Sigmoid colon (tissue), 7 donors: ENCODE data around the gene BICC1. TPM values are rescaled to one million over a fixed set of nuclear protein-coding genes. Genes with fewer than 3 reads are reported as not detected.
"Not testable (repeated sequence)": the region's sequence is repeated elsewhere in the genome, so short reads cannot be mapped to it uniquely, and the experiment has no call there.

ENCODE experiments used
- DNase-seq: peaks from one replicate; pipeline ENCODE4 v3.0.0-alpha.2; 2019
- H3K27ac ChIP-seq, 4 donors: fragments of 200-600 bp; sonication (generic); one replicate each; pipeline ENCODE4 v1.5.1; 2016 to 2019; ENCODE audit warnings: mild to moderate bottlenecking in 1 of 4
- H3K27me3 ChIP-seq, 3 donors: fragments of 200-600 bp; sonication (generic); one replicate each; pipeline ENCODE4 v1.5.1; 2019; ENCODE audit warnings: mild to moderate bottlenecking in 1 of 3
- H3K36me3 ChIP-seq, 4 donors: fragments of 200-600 bp; sonication (generic); one replicate each; pipeline ENCODE4 v1.5.1; 2016 to 2019
- H3K4me1 ChIP-seq, 4 donors: fragments of 200-600 bp; sonication (generic); one replicate each; pipeline ENCODE4 v1.5.1; 2017 to 2019
- H3K4me3 ChIP-seq, 4 donors: fragments of 200-600 bp; sonication (generic); one replicate each; pipeline ENCODE4 v1.5.1; 2017 to 2019; ENCODE audit warnings: mild to moderate bottlenecking in 2 of 4, moderate library complexity in 1 of 4
- H3K9me3 ChIP-seq, 4 donors: fragments of 200-600 bp in 3 of 4; sonication (generic) in 3 of 4; one replicate each; pipeline versions ENCODE4 v1.5.1 to v1.6.1; 2013 to 2019
- CTCF ChIP-seq, 4 experiments: fragments of 450-650 bp in 3 of 4; fragments of 200-600 bp in 1 of 4; IDR thresholded peaks; one replicate each; pipeline ENCODE4 v1.5.1; 2016 to 2019; ENCODE audit warnings: antibody characterized with exemption in 4 of 4, mild to moderate bottlenecking in 3 of 4, moderate library complexity in 2 of 4
- EP300 ChIP-seq, 4 donors: sonication (generic); formaldehyde crosslinking; IDR thresholded peaks; one replicate each; pipeline ENCODE4 v1.6.1; 2017; ENCODE audit warnings: antibody characterized with exemption in 4 of 4
- POLR2A ChIP-seq, 2 donors: fragments of 450-650 bp; IDR thresholded peaks; one replicate each; pipeline ENCODE4 v1.6.1; 2016; ENCODE audit warnings: antibody characterized with exemption in 2 of 2, mild to moderate bottlenecking in 2 of 2, moderate library complexity in 2 of 2
- POLR2AphosphoS5 ChIP-seq, 4 donors: sonication (generic); formaldehyde crosslinking; IDR thresholded peaks; one replicate each; pipeline ENCODE4 v1.6.1; 2017; ENCODE audit warnings: antibody characterized with exemption in 4 of 4
- WGBS, 2 donors: extraction: QIAGEN DNeasy Blood & Tissue Kit; methylation state at CpG; one replicate each; pipeline ENCODE4 v1.1.7; 2013; 5-methylcytosine and 5-hydroxymethylcytosine counted together
- intact Hi-C: fragments of 100-400 bp; cut with DNase I; formaldehyde crosslinking; loops from one replicate; pipeline ENCODE4 v1.15.1; 2023
- polyA plus RNA-seq, 3 donors: library from polyadenylated mRNA; stranded (reverse); fragments of 200-250 nt; gene quantifications; one replicate each; pipeline ENCODE4 v1.2.3, GENCODE V29; 2013
- total RNA-seq, 4 donors: library from RNA; depleted of rRNA; stranded (reverse); fragments of >200 nt; gene quantifications; one replicate each; pipeline ENCODE4 v1.1.0, GENCODE V29; 2016
- donor health status: healthy with polysubstance abuse.
- donor health status: Bipolar disorder and iron deficiency.
- donor health status: healthy.

BICC1 gene
- total and polyA plus RNA-seq, 7 donors, result 0.46 to 17.3 (median 7.9) TPM

DNA sequence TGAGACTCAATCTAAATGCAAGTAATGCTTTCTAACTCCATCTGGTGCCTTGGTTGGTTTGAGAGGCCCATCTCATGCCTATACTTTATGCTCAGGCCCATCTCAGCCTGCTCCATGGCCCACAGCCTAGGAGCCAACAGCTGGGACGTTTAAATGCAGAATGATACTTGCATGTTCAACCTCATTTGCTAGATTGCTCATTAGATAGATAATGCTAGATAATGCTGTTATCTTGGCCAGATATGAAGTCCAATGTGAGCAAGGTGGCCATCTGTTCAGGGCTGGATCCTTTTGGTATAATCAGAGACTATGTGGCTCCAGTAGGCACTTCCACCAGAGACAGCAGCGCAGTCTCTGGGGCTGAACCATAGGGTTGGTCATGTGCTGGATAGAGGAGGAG lies 342.1 kb downstream of the BICC1 start:
- TF ChIP-seq POLR2A (IDR thresholded peaks at IDR 0.05) (no peak), POLR2AphosphoS5 (IDR thresholded peaks at IDR 0.05) (no peak), EP300 (IDR thresholded peaks at IDR 0.05) (no peak), CTCF (IDR thresholded peaks at IDR 0.05) (no peak)
- H3K4me1 ChIP-seq, result no peaks in the 10 kb centered on the region
- intact Hi-C loops, result no loop called here
- H3K4me3 ChIP-seq, result no peak overlapping the region
- H3K9me3 ChIP-seq, result peaks cover 0 to 2% (median 0%) of the 10 kb centered on the region in 4 donors
- no peak overlapping the region for H3K27ac ChIP-seq
- no peak for DNase-seq
- H3K27me3 ChIP-seq, result no peaks in the 10 kb centered on the region
- 67 to 72% methylated on average over 2 of the region's 2 CpGs for WGBS, 2 donors
- H3K36me3 ChIP-seq, result no peaks in the 10 kb centered on the region

DNA sequence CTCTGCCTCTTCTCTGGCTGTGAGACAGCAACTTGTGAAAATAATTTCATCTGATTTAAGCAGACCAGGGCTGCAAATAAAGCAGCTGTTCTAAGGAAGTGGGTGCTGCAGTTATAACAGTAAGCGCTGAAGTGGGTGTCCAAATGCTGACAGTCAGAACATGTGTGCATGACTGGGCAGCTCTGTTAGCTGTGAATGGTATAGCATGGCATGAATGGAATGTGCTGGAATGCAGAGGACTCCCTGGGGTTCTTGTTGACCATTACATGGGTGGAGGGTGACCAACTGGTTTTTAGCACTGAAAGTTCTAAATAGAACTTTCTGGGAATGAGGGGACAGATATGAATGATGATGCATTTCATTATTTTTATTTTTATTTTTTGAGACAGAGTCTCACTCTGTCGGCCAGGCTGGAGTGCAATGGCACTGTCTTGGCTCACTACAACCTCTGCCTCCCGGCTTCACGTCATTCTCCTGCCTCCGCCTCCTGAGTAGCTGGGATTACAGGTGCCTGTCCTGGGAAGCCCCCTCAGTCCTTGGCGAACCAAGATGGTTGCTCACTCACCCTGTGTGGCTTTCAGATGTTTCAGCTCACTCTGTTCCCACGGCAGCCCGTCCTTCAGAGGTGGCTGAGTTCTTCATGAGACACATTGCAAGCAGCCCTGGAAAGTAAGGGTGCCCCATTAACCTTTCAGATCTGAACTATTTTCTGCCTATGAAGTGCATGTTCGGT lies 344.0 kb downstream of the BICC1 start:
- no peak for DNase-seq
- TF ChIP-seq CTCF (IDR thresholded peaks at IDR 0.05), result no peak
- TF ChIP-seq POLR2AphosphoS5 (IDR thresholded peaks at IDR 0.05), result no peak
- peak in 2 of 4 donors; percentile 12 to 28 for TF ChIP-seq EP300 (IDR thresholded peaks at IDR 0.05)
- no peak for TF ChIP-seq POLR2A (IDR thresholded peaks at IDR 0.05)
- Histone ChIP-seq H3K36me3 (no peaks in the 10 kb centered on the region), H3K27ac (peak overlapping the region in 2 of 4 donors; percentile 21 to 22), H3K4me1 (no peaks in the 10 kb centered on the region), H3K9me3 (peaks cover 0 to 2% (median 0%) of the 10 kb centered on the region in 4 donors), H3K4me3 (no peak overlapping the region), H3K27me3 (no peaks in the 10 kb centered on the region)
- intact Hi-C loops, result no loop called here
- WGBS, 2 donors, result 83 to 87% methylated on average over 9 of the region's 9 CpGs

DNA sequence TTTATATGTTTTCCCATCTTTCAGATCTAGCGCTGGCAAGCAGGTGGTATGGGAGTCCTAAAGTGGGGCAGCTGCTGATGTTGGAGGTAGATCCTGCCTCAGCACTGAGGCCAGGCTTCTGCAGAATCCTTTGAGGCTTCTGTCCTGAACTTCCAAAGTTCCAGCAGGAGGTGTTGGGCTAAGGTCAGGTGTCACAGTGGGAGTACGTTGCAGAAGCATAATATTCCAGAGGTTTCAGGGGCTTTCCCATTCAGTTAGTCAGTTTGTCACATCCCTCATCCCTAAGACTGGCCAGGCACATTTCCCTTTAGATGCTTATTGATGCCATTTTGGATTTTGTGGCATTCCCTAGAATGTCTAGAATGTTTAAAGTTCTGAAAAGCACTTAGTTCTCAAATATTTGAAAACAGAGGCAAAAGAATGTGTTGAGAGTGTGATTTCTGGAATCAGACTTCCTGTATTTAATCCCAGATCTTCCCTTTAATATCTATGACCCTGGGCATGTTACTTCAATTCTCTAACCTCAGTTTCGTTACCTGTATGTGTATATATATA lies 344.7 kb downstream of the BICC1 start:
- H3K9me3 ChIP-seq, result peaks cover 0 to 2% (median 0%) of the 10 kb centered on the region in 4 donors
- no peak for DNase-seq
- TF ChIP-seq POLR2AphosphoS5 (IDR thresholded peaks at IDR 0.05) (no peak), CTCF (IDR thresholded peaks at IDR 0.05) (no peak), EP300 (IDR thresholded peaks at IDR 0.05) (no peak), POLR2A (IDR thresholded peaks at IDR 0.05) (no peak)
- no peak overlapping the region for H3K4me3 ChIP-seq
- peak overlapping the region in 2 of 4 donors; percentile 21 to 22 for H3K27ac ChIP-seq
- intact Hi-C loops, result no loop called here
- 85% methylated on average over 3 of the region's 3 CpGs for WGBS, 2 donors
- no peaks in the 10 kb centered on the region for H3K27me3 ChIP-seq
- no peaks in the 10 kb centered on the region for H3K4me1 ChIP-seq
- H3K36me3 ChIP-seq, result no peaks in the 10 kb centered on the region

DNA sequence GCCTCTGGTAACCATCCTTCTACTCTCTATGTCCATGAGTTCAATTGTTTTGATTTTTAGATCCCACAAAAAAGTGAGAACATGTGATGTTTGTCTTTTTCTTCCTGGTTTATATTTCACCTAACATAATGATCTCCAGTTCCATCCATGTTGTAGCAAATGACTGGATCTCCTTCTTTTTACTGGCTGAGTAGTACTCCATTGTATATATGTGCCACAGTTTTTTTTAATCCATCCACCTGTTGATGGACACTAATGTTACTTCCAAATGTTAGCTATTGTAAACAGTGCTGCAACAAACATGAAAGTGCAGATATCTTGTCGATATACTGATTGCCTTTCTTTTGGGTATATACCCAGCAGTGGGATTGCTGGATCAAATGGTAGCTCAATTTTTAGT lies 345.5 kb downstream of the BICC1 start:
- H3K27me3 ChIP-seq, H3K36me3 ChIP-seq, DNase-seq, H3K4me3 ChIP-seq, H3K4me1 ChIP-seq, H3K9me3 ChIP-seq, H3K27ac ChIP-seq, intact Hi-C loops: not testable (repeated sequence)
- 95 to 96% methylated on average over 1 of the region's 1 CpG for WGBS, 2 donors

- Histone ChIP-seq H3K36me3 (no peaks in the 10 kb centered on the region), H3K9me3 (peaks cover 0 to 2% (median 0%) of the 10 kb centered on the region in 4 donors), H3K27me3 (no peaks in the 10 kb centered on the region), H3K27ac (no peak overlapping the region), H3K4me1 (no peaks in the 10 kb centered on the region), H3K4me3 (no peak overlapping the region)
- no peak for DNase-seq
- TF ChIP-seq POLR2A (IDR thresholded peaks at IDR 0.05) (no peak), CTCF (IDR thresholded peaks at IDR 0.05) (no peak), POLR2AphosphoS5 (IDR thresholded peaks at IDR 0.05) (no peak), EP300 (IDR thresholded peaks at IDR 0.05) (no peak)
- intact Hi-C loops, result no loop called here
- 94 to 96% methylated on average over 2 of the region's 2 CpGs for WGBS, 2 donors
Observed at GRCh38 chr10:58859526-58859925, 346.9 kb downstream of the BICC1 start.
